ENCODE data around the gene KLRB1. TPM values are rescaled to one million over a fixed set of nuclear protein-coding genes. Genes with fewer than 3 reads are reported as not detected.

KLRB1 gene
- not detected in 2 replicates for total RNA-seq

GRCh38 chr12:9607716-9608115 is at the start of gene KLRB1:
Gene KLRB1, minus strand, starts transcription at chr12:9607916. Its CDS starts 77 bp downstream, at chr12:9607839.

Other genes with a start within 250 kb of the KLRB1 start
- 0.81 and 2.5 TPM in 2 replicates for gene CLEC2D, start 61.8 kb upstream of the KLRB1 start, total RNA-seq
- gene CLECL1, start 125.2 kb upstream of the KLRB1 start, total RNA-seq, result not detected in 2 replicates
- 0.16 TPM in 1 of 2 replicates, not detected in the other for gene CD69, start 153.0 kb upstream of the KLRB1 start, total RNA-seq
- 0.25 TPM in 1 of 2 replicates, not detected in the other for gene KLRF1, start 219.6 kb upstream of the KLRB1 start, total RNA-seq